LNCaP clone FGC (cell line): Measurements from ENCODE around the gene COL6A2.
"Not testable (repeated sequence)": the region's sequence is repeated elsewhere in the genome, so short reads cannot be mapped to it uniquely, and the experiment has no call there.

Source experiments
- DNase-seq: peaks from one replicate; pipeline ENCODE4 v3.0.0-alpha.2; 2011; ENCODE audit warnings: low read depth
- H3K4me3 ChIP-seq: 2 replicates; pipeline ENCODE4 v1.5.1; 2011; ENCODE audit warnings: mild to moderate bottlenecking, low read depth, low read length, control low read depth
- TF ChIP-seq, protein P1 (sequence below): IDR thresholded peaks from 2 replicates; pipeline ENCODE4 v1.5.1; 2012; ENCODE audit warnings: mild to moderate bottlenecking; ENCODE audit not compliant: control insufficient read depth, insufficient read depth; ENCODE audit errors: extremely low read depth

Gene COL6A2

DNA sequence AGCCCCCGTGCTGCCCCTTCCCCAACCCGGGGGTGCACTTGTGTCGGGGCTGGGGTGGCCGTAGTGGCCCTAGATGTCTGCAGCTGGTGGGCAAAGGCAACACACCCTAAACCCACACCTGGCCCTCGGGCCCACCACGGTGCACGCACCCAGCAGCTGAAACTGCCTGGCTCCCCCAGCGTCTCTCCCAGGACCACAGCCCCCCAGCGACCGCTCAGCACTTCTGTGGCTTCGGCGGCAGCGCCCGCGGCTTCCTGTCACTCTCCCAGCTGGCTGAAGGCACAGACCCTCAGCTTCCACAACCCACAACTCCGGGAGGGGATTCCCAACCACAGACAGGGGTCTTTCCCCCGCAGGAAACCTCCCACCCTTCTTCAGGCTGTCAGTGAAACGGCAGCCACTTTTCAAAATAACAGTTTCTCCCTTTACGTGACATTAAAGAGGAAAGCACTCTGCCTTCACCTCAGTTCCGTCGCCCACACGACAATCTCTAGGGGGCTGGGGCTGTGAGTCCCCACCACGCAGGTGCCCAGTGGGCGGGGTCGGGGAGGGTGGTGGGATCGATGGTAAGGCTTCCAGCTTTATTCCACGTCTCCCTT, 40.7 kb upstream of the COL6A2 start:
- TF ChIP-seq, protein P1, sequence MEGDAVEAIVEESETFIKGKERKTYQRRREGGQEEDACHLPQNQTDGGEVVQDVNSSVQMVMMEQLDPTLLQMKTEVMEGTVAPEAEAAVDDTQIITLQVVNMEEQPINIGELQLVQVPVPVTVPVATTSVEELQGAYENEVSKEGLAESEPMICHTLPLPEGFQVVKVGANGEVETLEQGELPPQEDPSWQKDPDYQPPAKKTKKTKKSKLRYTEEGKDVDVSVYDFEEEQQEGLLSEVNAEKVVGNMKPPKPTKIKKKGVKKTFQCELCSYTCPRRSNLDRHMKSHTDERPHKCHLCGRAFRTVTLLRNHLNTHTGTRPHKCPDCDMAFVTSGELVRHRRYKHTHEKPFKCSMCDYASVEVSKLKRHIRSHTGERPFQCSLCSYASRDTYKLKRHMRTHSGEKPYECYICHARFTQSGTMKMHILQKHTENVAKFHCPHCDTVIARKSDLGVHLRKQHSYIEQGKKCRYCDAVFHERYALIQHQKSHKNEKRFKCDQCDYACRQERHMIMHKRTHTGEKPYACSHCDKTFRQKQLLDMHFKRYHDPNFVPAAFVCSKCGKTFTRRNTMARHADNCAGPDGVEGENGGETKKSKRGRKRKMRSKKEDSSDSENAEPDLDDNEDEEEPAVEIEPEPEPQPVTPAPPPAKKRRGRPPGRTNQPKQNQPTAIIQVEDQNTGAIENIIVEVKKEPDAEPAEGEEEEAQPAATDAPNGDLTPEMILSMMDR: no peak
- no peak for DNase-seq
- H3K4me3 ChIP-seq: no peak overlapping the region

DNA sequence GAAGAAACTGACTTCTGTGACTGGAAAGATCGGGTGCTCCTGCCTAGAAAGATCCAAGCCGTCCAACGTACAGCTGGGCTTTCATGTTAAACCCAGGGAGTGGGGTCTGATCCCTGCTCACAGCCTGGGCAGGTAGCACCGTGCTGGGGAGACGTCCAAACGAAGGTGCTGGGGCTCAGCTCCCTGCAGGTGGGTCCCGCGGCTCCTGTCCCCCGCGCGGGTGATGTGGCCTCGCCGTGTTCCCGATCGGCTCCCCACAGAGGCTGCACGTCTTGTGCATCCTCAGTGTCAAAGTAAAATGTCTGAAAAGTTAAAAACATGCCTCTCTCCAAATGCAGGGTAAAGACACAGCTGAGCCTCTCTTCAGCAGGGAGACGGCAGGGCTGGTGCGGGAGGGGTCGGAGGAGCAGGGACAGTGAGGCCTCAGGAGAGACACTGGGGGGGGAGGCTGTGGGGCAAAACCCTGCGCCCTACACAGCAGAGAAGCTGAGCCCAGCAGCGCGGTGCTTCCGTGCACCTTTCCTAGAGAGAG, 40.1 kb upstream of the COL6A2 start:
- no peak overlapping the region for H3K4me3 ChIP-seq
- DNase-seq: no peak
- TF ChIP-seq, protein P1: no peak

DNA sequence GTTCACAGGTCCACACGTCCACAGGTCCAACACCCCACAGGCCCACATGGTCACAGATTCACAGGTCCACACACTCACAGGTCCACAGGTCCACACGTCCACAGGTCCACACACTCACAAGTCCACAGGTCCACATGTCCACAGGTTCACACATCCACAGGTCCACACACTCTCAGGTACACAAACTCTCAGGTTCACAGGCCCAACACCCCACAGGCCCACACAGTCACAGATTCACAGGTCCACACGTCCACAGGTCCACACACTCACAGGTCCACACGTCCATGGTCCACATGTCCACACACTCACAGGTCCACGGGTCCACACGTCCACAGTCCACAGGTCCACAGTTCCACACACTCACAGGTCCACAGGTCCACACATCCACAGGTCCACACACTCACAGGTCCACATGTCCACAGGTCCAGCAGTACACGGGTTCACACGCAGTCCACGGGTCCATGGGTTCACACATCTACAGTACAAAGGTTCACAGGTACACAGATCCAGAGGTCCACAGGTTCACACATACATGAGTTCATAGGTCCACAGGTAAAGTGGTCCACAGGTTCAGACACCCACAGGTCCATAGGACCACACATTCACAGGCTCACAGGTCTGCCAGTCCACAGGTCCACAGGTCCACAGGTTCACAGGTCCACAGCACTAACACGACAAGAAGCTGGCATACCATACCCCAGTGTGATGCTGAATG, 39.3 kb upstream of the COL6A2 start:
- TF ChIP-seq, protein P1: no peak
- DNase-seq: no peak
- no peak overlapping the region for H3K4me3 ChIP-seq

DNA sequence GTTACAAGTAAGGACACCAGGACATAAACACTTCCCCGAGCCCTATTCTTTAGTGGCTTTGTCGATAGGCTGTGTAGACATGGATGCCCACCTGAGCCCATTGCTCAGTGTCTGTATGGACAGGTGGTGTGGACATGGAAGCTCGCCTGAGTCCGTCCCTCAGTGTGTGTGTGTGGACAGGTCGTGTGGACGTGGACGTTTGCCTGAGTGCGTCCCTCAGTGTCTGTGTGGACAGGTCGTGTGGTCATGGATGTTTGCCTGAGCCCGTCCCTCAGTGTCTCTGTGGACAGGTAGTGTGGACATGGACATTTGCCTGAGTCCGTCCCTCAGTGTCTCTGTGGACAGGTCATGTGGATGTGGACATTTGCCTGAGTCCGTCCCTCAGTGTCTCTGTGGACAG, 38.7 kb upstream of the COL6A2 start:
- no peak overlapping the region for H3K4me3 ChIP-seq
- TF ChIP-seq, protein P1: no peak
- no peak for DNase-seq

DNA sequence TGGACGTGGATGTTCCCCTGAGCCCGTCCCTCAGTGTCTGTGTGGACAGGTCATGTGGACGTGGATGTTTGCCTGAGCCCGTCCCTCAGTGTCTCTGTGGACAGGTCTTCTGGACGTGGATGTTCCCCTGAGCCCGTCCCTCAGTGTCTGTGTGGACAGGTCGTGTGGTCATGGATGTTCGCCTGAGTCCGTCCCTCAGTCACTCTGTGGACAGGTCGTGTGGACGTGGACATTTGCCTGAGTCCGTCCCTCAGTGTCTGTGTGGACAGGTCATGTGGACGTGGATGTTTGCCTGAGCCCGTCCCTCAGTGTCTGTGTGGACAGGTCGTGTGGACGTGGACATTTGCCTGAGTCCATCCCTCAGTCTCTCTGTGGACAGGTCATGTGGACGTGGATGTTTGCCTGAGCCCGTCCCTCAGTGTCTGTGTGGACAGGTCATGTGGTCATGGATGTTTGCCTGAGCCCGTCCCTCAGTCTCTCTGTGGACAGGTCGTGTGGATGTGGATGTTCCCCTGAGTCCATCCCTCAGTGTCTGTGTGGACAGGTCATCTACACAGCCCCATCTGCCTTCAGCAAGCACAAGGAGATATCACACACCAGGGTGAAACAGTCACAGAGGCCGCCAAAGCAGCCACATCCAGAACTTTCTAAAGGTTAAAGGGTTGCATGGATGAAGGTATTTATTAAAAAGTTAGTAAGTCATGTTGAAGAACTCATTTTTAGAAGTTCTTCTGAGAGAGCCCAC, 38.0 kb upstream of the COL6A2 start:
- DNase-seq, H3K4me3 ChIP-seq: not testable (repeated sequence)

DNA sequence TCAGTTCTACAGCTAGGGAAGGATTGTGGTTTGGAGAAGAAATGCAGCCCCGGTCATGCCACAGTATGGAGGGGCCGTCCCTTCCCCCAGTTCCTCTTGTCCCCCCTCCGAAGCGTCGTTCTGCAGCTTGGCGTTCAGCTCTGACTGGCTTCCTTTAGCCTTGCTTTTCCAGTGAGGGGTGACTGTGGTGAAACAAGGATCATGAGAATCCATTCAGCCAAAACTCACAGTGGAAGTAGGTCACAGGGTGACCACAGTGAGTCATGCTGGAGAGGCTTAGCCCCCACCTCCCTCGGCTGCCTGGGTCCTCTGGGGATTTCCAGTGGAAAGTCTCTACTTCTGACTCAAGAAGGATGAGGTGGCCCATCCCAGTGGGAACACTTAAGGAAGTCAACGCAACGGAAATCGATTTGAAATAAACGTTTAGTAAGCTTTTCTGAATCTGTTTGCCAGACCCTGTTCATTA, 37.3 kb upstream of the COL6A2 start:
- DNase-seq: no peak
- TF ChIP-seq, protein P1: no peak
- no peak overlapping the region for H3K4me3 ChIP-seq

DNA sequence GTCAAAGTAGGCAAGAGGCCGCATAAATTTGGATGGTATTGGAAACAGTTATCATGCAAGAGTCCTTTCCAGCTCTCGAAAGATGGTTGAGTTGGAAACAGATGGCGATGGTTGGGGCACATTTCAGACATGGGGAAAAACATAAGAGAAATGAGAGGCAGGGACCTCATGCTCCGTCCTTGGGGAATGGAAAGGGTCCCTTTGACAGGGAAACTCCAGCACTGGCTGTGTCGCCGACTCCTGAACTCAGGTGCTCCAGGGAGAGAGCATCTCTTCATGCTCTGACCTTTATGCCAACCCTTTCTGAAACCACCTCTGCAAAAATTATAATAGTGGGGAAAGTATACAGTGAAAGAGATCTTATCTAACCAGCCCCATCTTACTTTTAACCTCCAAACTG, 36.8 kb upstream of the COL6A2 start:
- TF ChIP-seq, protein P1: no peak
- H3K4me3 ChIP-seq: no peak overlapping the region
- no peak for DNase-seq
